ENCODE data around the gene POLR3E.

POLR3E gene

DNA sequence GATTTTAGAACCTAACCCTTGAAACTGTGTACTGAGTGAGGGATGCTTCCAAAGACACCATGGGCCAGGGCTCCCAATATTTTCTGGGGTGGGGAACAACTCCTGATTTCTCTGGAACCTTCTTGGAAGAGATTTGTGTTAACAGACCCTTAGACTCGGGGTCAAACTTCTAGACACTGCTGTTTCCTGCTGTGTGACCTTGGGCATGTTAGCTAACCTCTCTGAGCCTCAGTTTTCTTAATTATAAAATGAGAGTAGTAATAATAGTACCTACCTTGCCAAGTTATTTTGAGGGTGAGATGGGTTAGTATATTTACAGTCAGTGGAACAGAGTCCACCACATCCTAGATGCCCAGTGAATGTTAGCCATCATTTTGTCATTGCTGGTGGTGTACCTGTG is 18.8 kb downstream of the POLR3E start:
- Histone ChIP-seq H3K27me3 (ENCODE audit: insufficient read depth, poor library complexity, severe bottlenecking) (no peaks in the 10 kb centered on the region), H3K9me3 (ENCODE audit: severe bottlenecking) (no peaks in the 10 kb centered on the region), H3K4me1 (ENCODE audit: insufficient read depth, poor library complexity, severe bottlenecking) (peaks cover 11% of the 10 kb centered on the region), H3K27ac (ENCODE audit: poor library complexity, severe bottlenecking) (no peak overlapping the region), H3K4me3 (ENCODE audit: severe bottlenecking) (no peak overlapping the region), H3K36me3 (ENCODE audit: low read depth) (peaks cover 76% of the 10 kb centered on the region)
- DNase-seq (ENCODE audit: low spot score) (no peak), ATAC-seq (ENCODE audit: low read depth) (no peak)
- TF ChIP-seq, protein P1, sequence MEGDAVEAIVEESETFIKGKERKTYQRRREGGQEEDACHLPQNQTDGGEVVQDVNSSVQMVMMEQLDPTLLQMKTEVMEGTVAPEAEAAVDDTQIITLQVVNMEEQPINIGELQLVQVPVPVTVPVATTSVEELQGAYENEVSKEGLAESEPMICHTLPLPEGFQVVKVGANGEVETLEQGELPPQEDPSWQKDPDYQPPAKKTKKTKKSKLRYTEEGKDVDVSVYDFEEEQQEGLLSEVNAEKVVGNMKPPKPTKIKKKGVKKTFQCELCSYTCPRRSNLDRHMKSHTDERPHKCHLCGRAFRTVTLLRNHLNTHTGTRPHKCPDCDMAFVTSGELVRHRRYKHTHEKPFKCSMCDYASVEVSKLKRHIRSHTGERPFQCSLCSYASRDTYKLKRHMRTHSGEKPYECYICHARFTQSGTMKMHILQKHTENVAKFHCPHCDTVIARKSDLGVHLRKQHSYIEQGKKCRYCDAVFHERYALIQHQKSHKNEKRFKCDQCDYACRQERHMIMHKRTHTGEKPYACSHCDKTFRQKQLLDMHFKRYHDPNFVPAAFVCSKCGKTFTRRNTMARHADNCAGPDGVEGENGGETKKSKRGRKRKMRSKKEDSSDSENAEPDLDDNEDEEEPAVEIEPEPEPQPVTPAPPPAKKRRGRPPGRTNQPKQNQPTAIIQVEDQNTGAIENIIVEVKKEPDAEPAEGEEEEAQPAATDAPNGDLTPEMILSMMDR (IDR thresholded peaks at IDR 0.05; ENCODE audit: poor library complexity, severe bottlenecking): no peak

DNA sequence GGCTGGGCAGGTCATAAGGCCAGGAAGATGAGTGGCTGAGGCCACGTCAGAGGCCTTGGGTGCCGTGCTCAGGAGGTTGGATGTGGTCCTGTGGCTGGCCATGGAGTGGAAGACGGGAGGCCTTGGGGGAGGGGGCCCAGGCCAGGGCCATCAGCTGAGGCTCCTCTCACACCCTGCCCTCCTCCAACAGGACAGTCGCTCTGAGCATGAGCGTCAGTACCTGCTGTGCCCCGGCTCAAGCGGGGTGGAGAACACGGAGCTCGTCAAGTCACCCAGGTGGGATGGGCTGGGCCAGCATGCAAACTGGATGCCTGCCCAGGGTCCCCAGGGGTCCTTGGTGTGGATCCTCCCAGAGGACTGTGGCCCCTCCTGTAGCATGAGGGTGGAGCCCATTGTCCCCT is 19.2 kb downstream of the POLR3E start:
- TF ChIP-seq, protein P1 (IDR thresholded peaks at IDR 0.05; ENCODE audit: poor library complexity, severe bottlenecking): no peak
- Histone ChIP-seq H3K27ac (ENCODE audit: poor library complexity, severe bottlenecking) (no peak overlapping the region), H3K4me3 (ENCODE audit: severe bottlenecking) (no peak overlapping the region), H3K4me1 (ENCODE audit: insufficient read depth, poor library complexity, severe bottlenecking) (peaks cover 11% of the 10 kb centered on the region), H3K36me3 (ENCODE audit: low read depth) (peaks cover 78% of the 10 kb centered on the region), H3K9me3 (ENCODE audit: severe bottlenecking) (no peaks in the 10 kb centered on the region), H3K27me3 (ENCODE audit: insufficient read depth, poor library complexity, severe bottlenecking) (no peaks in the 10 kb centered on the region)
- no peak for ATAC-seq (ENCODE audit: low read depth)
- no peak for DNase-seq (ENCODE audit: low spot score)

DNA sequence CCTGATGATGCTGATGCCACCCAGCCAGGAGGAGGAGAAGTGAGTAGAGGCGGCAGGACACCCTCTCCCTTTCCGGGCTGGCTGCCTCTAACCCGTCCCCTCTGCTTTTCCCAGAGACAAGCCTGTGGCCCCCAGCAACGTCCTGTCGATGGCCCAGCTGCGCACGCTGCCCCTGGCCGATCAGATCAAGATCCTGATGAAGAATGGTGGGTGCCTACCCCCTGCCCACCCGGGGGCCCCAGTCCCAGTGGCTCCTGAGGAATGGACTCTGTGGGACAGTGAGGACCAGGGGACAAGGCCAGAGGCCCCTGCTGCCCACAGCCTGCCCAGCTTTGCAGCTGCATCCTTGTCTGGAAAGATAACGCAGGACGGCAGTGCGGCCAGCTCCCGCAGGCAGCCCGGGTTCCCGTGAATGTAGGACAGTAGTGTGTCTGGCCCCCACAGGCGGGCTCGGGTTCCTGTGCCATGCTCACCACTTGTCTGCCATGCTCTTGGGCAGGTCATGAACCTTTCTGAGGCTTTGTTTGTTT is 19.9 kb downstream of the POLR3E start:
- peaks cover 11% of the 10 kb centered on the region for H3K4me1 ChIP-seq (ENCODE audit: insufficient read depth, poor library complexity, severe bottlenecking)
- H3K27me3 ChIP-seq (ENCODE audit: insufficient read depth, poor library complexity, severe bottlenecking): no peaks in the 10 kb centered on the region
- no peak for DNase-seq (ENCODE audit: low spot score)
- H3K27ac ChIP-seq (ENCODE audit: poor library complexity, severe bottlenecking): no peak overlapping the region
- TF ChIP-seq, protein P1 (IDR thresholded peaks at IDR 0.05; ENCODE audit: poor library complexity, severe bottlenecking): no peak
- no peak for ATAC-seq (ENCODE audit: low read depth)
- H3K36me3 ChIP-seq (ENCODE audit: low read depth): peaks cover 78% of the 10 kb centered on the region
- no peaks in the 10 kb centered on the region for H3K9me3 ChIP-seq (ENCODE audit: severe bottlenecking)
- no peak overlapping the region for H3K4me3 ChIP-seq (ENCODE audit: severe bottlenecking)

DNA sequence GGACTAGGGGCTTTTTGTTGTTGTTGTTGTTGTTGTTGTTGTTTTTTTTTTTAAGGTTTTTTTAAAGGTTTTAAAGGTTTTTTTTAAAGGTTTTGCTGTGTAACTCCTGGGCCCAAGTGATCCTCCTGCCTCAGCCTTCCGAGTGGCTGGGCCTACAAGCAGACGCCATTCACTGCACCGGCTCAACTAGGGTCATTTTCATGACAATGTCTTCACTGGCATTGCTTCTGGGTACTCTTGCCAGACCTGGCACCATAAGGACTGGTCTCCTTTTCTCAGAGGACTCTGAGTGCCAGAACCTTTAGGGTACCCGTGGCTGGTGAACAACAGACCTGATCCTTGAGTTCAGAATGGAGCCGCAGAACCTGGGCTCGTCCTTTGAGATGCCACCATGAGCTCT is 20.4 kb downstream of the POLR3E start:
- H3K4me1 ChIP-seq (ENCODE audit: insufficient read depth, poor library complexity, severe bottlenecking): peaks cover 11% of the 10 kb centered on the region
- DNase-seq (ENCODE audit: low spot score) (no peak), ATAC-seq (ENCODE audit: low read depth) (no peak)
- TF ChIP-seq, protein P1 (IDR thresholded peaks at IDR 0.05; ENCODE audit: poor library complexity, severe bottlenecking): no peak
- H3K9me3 ChIP-seq (ENCODE audit: severe bottlenecking): no peaks in the 10 kb centered on the region
- peaks cover 76% of the 10 kb centered on the region for H3K36me3 ChIP-seq (ENCODE audit: low read depth)
- H3K4me3 ChIP-seq (ENCODE audit: severe bottlenecking): no peak overlapping the region
- H3K27me3 ChIP-seq (ENCODE audit: insufficient read depth, poor library complexity, severe bottlenecking): no peaks in the 10 kb centered on the region
- no peak overlapping the region for H3K27ac ChIP-seq (ENCODE audit: poor library complexity, severe bottlenecking)

DNA sequence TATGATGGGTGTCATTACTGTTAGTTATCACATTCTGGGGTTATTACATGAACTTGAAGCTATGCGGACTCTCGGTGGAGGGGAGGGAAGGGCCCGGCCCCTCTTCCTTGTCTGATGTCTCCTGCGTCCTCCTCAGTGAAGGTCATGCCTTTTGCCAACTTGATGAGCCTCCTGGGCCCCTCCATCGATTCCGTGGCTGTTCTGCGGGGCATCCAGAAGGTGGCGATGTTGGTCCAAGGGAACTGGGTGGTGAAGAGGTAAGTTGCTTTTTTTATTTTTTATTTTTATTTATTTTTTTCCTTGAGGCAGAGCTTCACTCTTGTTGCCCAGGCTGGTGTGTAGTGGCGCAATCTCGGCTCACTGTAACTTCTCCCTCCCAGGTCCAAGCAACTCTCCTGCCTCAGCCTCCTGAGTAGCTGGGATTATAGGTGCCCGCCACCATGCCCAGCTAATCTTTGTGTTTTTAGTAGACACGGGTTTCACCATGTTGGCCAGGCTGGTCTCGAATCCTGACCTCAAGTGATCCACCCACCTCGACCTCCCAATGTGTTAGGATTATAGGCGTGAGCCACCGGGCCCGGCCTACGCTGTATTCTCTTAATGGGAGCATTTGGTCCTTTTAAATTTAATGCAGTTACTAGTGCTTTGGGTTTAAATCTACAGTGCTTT is 21.6 kb downstream of the POLR3E start:
- ATAC-seq (ENCODE audit: low read depth) (no peak), DNase-seq (ENCODE audit: low spot score) (no peak)
- Histone ChIP-seq H3K27me3 (ENCODE audit: insufficient read depth, poor library complexity, severe bottlenecking) (no peaks in the 10 kb centered on the region), H3K4me3 (ENCODE audit: severe bottlenecking) (no peak overlapping the region), H3K9me3 (ENCODE audit: severe bottlenecking) (no peaks in the 10 kb centered on the region), H3K4me1 (ENCODE audit: insufficient read depth, poor library complexity, severe bottlenecking) (peaks cover 11% of the 10 kb centered on the region), H3K27ac (ENCODE audit: poor library complexity, severe bottlenecking) (no peak overlapping the region), H3K36me3 (ENCODE audit: low read depth) (peaks cover 74% of the 10 kb centered on the region)
- TF ChIP-seq, protein P1 (IDR thresholded peaks at IDR 0.05; ENCODE audit: poor library complexity, severe bottlenecking): peak; percentile 50

All from RWPE2 (cell line).